Activated naive CD4-positive, alpha-beta T cell treated with Interleukin-2 at 50 U/mL for 16 hours (primary cell): ENCODE measurements around the gene SHB.

Experiments used
- DNase-seq: peaks from one replicate; pipeline ENCODE4 v3.0.0-alpha.2; 2020

Gene SHB

GRCh38 chr9:38086496-38086895 is 17.5 kb upstream of the SHB start:
- no peak for DNase-seq

- no peak for DNase-seq
Measured at GRCh38 chr9:38085308-38085707, 16.3 kb upstream of the SHB start.

DNA sequence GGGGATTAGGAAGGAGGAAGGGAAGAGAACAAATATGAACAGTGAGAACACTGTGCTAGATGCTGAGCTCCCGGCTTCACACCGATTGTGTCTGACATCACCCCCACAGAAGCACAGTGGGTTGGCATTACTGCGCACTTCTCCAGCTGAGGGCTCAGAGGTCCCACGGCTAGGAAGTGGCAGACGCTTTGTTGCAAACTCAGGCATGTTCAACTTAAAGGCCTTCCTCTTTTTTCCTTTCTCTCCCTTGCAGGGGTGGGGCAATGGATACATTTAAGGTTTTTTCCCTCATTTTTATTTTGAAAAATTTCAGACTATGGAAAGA is 15.5 kb upstream of the SHB start:
- DNase-seq: no peak

GRCh38 chr9:38083858-38084555 is 15.0 kb upstream of the SHB start:
- no peak for DNase-seq

DNA sequence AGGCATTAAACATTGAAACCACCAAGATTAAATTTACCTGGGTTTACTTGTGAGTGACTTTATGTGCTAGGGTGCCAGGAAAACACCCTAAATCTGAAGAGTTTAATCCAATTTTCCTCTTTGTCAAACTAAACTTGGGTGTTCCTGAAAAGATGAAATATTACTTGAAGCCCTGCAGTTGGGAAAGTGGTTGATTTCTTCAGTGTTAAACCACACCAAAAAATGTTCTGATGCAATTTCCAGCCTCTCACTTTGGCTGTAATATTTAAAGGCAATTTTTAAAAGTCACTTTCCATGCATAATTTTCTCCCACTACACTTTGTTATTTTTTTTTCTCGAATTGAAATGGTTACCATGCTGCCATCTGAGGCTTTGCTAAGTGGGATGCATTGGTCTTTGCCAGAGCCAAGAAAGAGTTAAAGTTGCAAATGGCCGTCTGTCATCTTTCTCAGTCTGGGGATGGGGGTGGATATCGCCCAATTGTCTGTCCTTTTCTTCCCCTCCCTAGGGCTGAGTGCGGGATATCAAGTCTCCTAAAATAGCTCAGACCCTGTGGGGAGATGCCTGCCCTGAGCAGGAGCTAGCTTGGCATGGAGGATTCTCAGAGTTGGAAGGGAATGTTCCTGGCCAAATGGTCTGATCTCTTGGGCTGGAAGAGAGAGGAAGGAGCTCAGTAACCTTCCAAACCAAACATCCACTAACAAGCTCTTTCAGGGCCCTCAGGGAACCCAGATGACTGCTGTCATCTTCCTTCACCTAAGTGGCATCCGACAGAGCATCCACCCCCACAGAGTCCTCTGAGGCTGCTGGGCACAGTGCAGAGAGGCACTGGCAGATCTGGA is 13.6 kb upstream of the SHB start:
- DNase-seq: no peak

DNA sequence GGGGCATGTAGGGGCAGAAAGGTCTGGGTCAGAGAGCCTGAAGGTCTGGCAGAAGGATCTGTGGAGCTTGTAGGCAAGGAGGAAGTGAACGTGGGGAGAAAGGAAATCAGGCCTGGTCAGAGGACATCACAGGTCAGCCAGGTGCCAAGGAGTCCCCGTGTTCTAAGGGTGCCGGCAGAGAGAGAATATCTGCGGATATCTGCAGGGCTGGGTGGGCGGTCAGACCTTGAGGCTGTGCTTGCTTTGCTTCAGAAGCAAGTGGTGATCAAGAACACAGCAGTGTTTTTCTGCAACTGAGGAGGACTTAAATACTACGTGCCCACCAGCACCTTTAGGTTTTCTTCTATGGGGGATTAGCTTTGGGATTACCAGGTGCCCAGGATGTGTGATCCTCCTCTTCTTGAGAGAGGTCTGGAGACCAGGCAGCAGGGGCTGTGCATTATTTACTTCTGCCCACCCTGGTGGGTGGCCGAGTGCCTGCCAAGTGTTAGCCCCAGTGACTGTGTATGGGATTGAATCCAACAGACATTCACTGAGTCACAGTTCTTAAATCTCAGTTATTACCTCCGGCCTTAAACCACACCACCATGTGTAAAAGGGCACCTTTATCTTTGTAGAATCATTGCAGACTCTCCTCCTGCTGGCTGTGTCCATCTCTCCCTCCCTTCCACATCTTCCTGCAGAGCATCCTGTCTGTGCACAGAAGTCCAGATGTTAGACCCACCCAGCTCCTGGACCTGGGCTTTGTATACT is 12.5 kb upstream of the SHB start:
- DNase-seq: no peak

GRCh38 chr9:38079461-38080031 is 10.5 kb upstream of the SHB start:
- no peak for DNase-seq

DNA sequence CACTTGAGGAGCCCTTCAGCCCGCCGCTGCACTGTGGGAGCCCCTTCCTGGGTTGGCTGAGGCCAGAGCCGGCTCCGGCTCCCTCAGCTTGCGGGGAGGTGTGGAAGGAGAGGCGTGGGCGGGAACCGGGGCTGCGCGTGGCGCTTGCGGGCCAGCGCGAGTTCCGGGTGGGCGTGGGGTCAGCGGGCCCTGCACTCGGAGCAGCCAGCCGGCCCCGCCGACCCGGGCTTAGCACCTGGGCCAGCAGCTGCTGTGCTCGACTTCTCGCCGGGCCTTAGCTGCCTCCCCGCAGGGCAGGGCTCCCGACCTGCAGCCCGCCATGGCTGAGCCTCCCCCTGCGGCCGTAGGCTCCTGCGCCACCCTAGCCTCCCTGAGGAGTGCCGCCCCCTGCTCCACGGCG is 6.2 kb upstream of the SHB start:
- no peak for DNase-seq

DNA sequence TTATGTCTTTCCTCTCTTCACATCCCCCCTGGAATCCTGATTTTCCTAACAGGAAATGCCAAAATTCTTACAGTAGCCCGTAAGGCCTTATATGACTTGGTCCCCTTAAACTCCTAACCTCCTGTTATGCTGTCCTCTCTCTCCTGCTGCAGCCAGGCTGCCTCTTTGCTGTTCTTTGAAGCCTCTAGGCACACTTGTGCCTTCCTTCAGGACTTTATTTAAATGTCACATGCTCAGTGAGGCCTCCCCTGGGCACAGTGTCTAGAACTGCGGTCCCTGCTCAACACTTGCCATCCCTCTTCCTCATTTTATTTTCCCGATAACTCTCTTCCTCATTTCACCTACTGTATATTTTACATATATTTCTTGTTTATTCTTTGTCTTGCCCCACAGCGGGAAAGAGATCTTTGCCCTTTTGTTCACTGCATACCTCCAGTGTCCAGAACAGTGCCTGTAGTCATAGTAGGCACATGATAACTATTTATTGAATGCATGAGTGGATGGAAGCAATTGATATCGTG is 5.5 kb upstream of the SHB start:
- DNase-seq: no peak

DNA sequence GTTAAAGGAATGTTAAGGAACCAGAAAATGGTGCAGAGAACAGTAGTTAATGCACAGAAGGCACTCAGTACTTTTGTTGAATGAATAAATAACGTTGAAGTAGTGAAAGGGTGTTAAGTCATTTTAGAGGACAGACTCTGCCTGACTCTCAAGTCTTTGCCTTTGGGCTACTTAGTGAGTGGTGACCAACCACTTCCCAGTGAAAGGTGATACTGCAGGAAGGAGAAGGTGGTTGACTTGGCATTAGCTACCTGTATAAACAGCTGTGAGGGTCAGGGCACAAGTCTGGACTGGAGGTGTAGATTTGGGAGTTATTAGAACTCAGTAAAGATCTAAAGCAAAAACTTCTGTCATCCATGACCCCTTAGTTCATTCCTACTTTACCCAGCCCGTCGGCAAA is 4.9 kb upstream of the SHB start:
- DNase-seq: no peak

GRCh38 chr9:38071470-38072134 is 2.6 kb upstream of the SHB start:
- no peak for DNase-seq

DNA sequence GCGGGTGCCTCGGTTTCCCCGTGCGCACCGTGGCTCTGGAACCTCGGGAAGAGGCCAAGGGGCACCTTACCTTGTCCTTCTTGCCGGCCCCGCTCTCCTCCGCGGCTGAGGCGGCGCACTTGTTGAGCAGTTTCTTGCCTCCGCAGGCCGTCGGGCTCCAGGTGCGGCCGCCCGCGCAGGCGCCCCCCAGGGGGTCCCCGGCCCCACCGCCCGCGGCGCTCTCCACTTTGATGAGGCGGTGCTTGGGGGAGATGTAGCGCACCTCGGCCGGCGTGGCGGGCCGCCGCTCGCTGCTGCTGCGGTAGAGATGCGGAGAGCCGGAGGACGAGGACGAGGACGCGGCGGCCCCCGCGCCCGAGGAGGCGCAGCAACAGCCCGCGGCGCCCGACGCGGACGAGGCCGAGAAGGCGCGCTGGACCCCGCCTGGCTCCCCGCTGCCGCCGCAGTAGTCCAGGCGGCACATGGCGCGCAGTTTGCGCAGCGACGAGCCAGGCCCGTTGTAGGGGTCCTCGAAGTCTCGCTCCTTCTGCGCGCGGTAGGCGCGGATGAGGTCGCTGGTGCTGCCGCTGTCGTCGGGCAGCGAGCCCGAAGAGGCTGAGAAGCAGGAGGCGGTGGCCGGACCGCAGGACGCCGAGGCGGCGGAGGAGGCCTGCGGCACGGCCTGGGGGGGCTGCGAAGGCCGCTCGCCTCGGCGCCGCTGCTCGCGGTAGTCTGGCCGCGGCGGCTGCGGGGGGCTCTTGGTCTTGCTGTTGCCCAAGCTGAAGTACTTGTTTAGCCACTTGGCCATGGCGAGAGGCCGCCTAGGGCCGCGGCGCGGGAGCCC is 957 bp downstream of the SHB start:
- peak; percentile 17 for DNase-seq

GRCh38 chr9:38066914-38067858 is 1.8 kb downstream of the SHB start:
- DNase-seq: peak; percentile 14

DNA sequence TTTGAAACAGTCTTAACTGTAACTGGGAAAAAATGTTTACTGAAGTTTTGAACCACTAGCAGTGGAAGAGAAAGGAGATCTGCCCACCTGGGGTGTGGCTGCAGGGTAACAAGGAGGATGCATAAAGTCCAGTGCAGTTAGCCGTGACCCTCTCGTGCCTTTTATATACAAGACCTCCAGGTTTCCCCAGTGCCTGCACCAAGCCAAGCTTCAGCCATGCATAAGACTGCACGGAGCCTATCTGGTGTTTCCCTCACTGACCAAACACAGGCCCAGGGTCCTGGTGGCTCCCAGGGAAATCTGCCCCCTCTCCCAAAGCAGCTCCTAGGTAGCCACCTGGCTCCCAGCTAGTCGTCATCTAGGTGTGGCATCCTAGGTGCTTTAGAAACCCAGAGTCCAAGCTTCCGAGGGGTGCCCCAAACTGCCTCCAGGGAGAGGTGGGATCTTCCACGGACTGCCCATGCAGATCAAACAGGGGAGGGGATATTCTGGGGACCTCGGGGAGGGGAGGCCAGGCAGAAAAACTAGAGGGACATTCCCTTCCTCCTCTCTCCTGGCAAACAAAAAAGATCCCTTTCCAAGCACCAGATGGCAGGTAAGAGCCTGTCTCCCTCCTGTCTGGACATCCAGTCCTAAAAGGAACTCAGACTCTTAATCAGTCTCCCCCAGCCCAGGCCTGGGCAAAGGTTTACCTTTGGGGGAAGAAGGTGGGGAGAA is 2.7 kb downstream of the SHB start:
- no peak for DNase-seq

DNA sequence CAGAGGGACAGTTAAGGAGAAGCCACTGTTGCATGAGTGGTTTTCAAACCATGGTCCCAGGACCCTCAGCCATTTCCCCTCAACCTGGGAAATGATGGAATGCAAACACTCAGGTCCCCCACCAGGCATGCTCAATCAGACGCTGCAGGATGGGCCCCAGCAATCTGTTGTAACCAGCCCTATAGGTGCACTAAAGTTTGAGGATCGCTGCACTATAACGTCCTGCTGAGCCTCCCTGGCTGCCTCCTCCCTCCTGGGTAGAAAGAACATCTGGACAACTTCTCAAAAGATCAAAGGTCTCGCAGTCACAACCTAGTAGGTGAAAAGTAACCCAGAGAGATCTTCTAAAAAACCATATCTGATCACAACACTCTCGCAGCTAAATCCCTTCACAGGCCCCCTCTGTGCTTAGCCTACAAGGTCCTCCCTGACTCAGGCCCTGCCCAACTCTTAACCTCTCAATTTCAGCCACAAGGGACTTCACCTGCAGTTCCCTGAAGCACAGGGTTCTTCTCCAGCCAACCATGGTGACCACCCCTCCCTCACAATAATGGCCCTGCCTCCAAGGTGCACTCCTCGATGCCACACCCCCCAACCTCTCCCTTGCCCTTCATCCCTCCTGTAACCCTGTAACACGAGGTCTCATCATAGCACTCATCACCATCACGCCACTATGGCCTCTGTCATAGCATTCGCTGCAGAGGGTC is 3.5 kb downstream of the SHB start:
- no peak for DNase-seq

DNA sequence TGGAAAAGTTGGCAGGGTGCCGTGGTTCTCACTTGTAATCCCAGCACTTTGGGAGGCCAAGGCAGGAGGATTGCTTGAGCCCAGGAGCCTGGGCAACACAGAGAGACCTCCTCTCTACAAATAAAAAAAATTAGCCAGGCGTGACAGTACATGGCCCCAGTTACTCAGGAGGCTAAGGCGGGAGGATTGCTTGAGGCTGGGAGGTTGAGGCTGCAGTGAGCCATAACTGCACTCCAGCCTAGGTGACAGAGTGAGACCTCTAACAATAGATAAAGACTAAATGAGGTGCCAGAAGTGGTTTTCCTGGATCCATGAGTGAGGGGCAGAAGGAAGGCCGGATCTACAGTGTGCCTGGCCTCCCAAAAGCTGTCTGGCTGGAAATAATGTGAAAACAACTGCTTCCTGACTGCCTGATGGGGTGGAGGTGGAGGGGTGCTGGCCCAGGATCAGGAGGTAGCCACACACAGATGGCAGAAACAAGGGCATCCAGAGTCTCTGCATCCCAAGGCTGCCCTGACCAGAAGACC is 4.1 kb downstream of the SHB start:
- DNase-seq: no peak

- DNase-seq: no peak
Measured at GRCh38 chr9:38063363-38063707, 5.7 kb downstream of the SHB start.

- no peak for DNase-seq
Measured at GRCh38 chr9:38062498-38063362, 6.3 kb downstream of the SHB start.
